Liver (tissue), 3 donors: Measurements from ENCODE around the gene RELB.

Experiments
- EGR1 ChIP-seq, 2 donors: IDR thresholded peaks; 2 replicates each; pipeline ENCODE4 v1.6.1; 2016 to 2018; ENCODE audit warnings: antibody characterized with exemption in 2 of 2, low read depth in 2 of 2
- FOXA1 ChIP-seq: IDR thresholded peaks from 2 replicates; pipeline ENCODE4 v1.6.1; 2016; ENCODE audit warnings: antibody characterized with exemption
- GABPA ChIP-seq, 2 donors: IDR thresholded peaks in 1 of 2; conservative IDR thresholded peaks in 1 of 2; 2 replicates each; pipeline ENCODE4 v1.6.1; 2016; ENCODE audit warnings: antibody characterized with exemption in 2 of 2, mild to moderate bottlenecking in 1 of 2, moderate library complexity in 1 of 2
- HNF4A ChIP-seq, 2 donors: conservative IDR thresholded peaks; 2 replicates each; pipeline ENCODE4 v1.6.1; 2016; ENCODE audit warnings: antibody characterized with exemption in 2 of 2, mild to moderate bottlenecking in 2 of 2
- RAD21 ChIP-seq, 2 donors: IDR thresholded peaks; 2 replicates each; pipeline ENCODE4 v1.6.1; 2016; ENCODE audit warnings: antibody characterized with exemption in 2 of 2, mild to moderate bottlenecking in 2 of 2
- RXRA ChIP-seq, 2 donors: IDR thresholded peaks; 2 replicates each; pipeline ENCODE4 v1.6.1; 2017 to 2018; ENCODE audit warnings: antibody characterized with exemption in 2 of 2, mild to moderate bottlenecking in 1 of 2
- SP1 ChIP-seq: IDR thresholded peaks from 2 replicates; pipeline ENCODE4 v1.6.1; 2018; ENCODE audit warnings: antibody characterized with exemption, mild to moderate bottlenecking
- YY1 ChIP-seq: IDR thresholded peaks from 2 replicates; pipeline ENCODE4 v1.6.1; 2016; ENCODE audit warnings: antibody characterized with exemption, mild to moderate bottlenecking
- TF ChIP-seq, protein P1 (sequence below): fragments of 150-350 bp; IDR thresholded peaks from 2 replicates; pipeline ENCODE4 v1.5.1; 2017; ENCODE audit warnings: improper control_type of control experiment, low read depth, low read length; ENCODE audit not compliant: missing input control
- TF ChIP-seq, protein P2 (sequence below): IDR thresholded peaks from 2 replicates; pipeline ENCODE4 v1.6.1; 2016; ENCODE audit warnings: antibody characterized with exemption
- TF ChIP-seq, protein P3 (sequence below): IDR thresholded peaks from 2 replicates; pipeline ENCODE4 v1.6.1; 2016; ENCODE audit warnings: antibody characterized with exemption
- TF ChIP-seq, protein P4 (sequence below): IDR thresholded peaks from 2 replicates; pipeline ENCODE4 v1.6.1; 2016; ENCODE audit warnings: antibody characterized with exemption, mild to moderate bottlenecking
- donor health status: healthy.
- donor health status: healthy.

DNA sequence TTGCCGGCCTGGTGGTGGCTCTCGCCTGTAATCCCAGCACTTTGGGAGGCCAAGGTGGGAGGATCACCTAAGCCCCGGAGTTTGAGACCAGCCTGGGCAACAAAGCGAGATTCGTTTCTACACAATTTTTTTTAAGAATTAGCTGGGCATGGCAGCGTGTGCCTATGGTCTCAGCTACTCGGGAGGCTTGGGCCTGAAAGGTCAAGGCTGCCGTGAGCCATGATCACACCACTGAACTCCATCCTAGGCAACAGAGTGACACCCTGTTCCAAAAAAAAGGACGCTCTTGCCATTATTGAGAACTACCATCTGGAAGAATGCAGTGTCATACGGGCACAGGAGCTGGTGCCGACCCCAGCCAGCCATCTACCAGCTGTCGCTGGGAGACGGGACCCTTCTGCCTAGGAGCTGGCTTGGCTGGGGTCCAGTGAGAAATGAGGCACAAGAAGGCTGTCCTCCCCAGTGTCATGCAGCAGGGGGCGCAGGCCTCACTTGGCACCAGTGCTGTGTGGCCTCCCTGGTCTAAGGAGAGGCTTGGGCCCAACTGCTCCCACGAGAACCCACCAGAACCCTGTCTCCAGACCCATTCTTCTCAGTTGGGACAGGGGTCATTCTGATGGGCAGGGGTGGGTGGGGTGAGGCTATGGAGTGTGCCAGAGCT, 12.2 kb upstream of the RELB start:
- TF ChIP-seq SP1, result no peak
- no peak for TF ChIP-seq RXRA (IDR thresholded peaks at IDR 0.05)
- TF ChIP-seq, protein P1, sequence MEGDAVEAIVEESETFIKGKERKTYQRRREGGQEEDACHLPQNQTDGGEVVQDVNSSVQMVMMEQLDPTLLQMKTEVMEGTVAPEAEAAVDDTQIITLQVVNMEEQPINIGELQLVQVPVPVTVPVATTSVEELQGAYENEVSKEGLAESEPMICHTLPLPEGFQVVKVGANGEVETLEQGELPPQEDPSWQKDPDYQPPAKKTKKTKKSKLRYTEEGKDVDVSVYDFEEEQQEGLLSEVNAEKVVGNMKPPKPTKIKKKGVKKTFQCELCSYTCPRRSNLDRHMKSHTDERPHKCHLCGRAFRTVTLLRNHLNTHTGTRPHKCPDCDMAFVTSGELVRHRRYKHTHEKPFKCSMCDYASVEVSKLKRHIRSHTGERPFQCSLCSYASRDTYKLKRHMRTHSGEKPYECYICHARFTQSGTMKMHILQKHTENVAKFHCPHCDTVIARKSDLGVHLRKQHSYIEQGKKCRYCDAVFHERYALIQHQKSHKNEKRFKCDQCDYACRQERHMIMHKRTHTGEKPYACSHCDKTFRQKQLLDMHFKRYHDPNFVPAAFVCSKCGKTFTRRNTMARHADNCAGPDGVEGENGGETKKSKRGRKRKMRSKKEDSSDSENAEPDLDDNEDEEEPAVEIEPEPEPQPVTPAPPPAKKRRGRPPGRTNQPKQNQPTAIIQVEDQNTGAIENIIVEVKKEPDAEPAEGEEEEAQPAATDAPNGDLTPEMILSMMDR, result peak; percentile 50
- TF ChIP-seq, protein P2, sequence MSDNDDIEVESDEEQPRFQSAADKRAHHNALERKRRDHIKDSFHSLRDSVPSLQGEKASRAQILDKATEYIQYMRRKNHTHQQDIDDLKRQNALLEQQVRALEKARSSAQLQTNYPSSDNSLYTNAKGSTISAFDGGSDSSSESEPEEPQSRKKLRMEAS, result no peak
- TF ChIP-seq YY1, result no peak
- no peak for TF ChIP-seq HNF4A (conservative IDR thresholded peaks at IDR 0.05)
- no peak for TF ChIP-seq GABPA (IDR thresholded peaks at IDR 0.05 in 1 of 2, conservative IDR thresholded peaks at IDR 0.05 in 1 of 2)
- TF ChIP-seq EGR1 (IDR thresholded peaks at IDR 0.05; ENCODE audit: low read depth in 2 of 2), result no peak
- peak; percentile 43 to 72 for TF ChIP-seq RAD21 (IDR thresholded peaks at IDR 0.05)
- TF ChIP-seq, protein P3, sequence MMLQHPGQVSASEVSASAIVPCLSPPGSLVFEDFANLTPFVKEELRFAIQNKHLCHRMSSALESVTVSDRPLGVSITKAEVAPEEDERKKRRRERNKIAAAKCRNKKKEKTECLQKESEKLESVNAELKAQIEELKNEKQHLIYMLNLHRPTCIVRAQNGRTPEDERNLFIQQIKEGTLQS, result no peak
- no peak for TF ChIP-seq FOXA1
- TF ChIP-seq, protein P4, sequence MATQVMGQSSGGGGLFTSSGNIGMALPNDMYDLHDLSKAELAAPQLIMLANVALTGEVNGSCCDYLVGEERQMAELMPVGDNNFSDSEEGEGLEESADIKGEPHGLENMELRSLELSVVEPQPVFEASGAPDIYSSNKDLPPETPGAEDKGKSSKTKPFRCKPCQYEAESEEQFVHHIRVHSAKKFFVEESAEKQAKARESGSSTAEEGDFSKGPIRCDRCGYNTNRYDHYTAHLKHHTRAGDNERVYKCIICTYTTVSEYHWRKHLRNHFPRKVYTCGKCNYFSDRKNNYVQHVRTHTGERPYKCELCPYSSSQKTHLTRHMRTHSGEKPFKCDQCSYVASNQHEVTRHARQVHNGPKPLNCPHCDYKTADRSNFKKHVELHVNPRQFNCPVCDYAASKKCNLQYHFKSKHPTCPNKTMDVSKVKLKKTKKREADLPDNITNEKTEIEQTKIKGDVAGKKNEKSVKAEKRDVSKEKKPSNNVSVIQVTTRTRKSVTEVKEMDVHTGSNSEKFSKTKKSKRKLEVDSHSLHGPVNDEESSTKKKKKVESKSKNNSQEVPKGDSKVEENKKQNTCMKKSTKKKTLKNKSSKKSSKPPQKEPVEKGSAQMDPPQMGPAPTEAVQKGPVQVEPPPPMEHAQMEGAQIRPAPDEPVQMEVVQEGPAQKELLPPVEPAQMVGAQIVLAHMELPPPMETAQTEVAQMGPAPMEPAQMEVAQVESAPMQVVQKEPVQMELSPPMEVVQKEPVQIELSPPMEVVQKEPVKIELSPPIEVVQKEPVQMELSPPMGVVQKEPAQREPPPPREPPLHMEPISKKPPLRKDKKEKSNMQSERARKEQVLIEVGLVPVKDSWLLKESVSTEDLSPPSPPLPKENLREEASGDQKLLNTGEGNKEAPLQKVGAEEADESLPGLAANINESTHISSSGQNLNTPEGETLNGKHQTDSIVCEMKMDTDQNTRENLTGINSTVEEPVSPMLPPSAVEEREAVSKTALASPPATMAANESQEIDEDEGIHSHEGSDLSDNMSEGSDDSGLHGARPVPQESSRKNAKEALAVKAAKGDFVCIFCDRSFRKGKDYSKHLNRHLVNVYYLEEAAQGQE, result no peak
